ENCODE results near the gene PRLR. TPM values are rescaled to one million over a fixed set of nuclear protein-coding genes. Genes with fewer than 3 reads are reported as not detected.

The PRLR gene
- total and polyA plus RNA-seq, 2 experiments from 2014 or later: 0.31 to 2.2 TPM

DNA sequence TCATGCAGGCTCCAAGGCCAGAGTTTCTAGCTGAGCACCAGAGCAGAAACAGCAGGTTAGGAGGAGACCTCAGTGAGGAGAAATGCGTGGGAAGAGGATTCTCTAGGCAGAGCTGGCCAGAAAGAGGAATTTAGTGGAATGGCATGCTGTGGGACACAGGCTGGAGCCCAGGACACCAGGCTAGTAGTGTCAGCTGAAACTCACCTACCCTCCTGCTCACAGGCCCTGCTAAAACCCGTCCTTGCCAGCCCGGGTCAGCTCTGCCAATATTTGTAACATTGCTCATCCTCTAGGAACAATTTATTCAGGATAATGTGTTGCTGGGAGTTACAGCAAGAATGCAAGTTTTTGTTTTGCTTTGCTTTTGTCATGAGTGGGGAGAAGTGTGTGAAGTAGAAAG lies 142.3 kb downstream of the PRLR start:
- Histone ChIP-seq H3K27me3 (ENCODE audit: insufficient read depth) (no peaks in the 10 kb centered on the region), H3K27ac (ENCODE audit: low read depth) (no peak overlapping the region), H3K4me2 (no peak overlapping the region), H3K36me3 (ENCODE audit: insufficient read depth) (no peaks in the 10 kb centered on the region), H3K4me1 (ENCODE audit: insufficient read depth) (peaks cover 11% of the 10 kb centered on the region; the same call in 1 of the 2 replicates), H4K20me1 (replicated peaks; ENCODE audit: insufficient read depth) (no peaks in the 10 kb centered on the region), H3K9me2 (ENCODE audit: insufficient read depth) (peaks cover 6% of the 10 kb centered on the region; the same call in 1 of the 2 replicates), H3K4me3 (no peak overlapping the region), H3K79me2 (replicated peaks; ENCODE audit: insufficient read depth) (no peaks in the 10 kb centered on the region), H2AFZ (peak overlapping the region; percentile 28; the same call in 1 of the 2 replicates), H3F3A (replicated peaks; ENCODE audit: low read depth) (no peaks in the 10 kb centered on the region)
- Mint-ChIP-seq H3K27ac (no peak overlapping the region), H3K4me1 (peaks cover 8% of the 10 kb centered on the region), H3K27me3 (ENCODE audit: insufficient read depth, low read depth, poor library complexity) (peaks cover 6% of the 10 kb centered on the region), H3K9me3 (no peaks in the 10 kb centered on the region; the same call in 2 of the 3 replicates), H3K4me3 (no peak overlapping the region), H3K36me3 (ENCODE audit: low read depth) (no peaks in the 10 kb centered on the region)
- DNase-seq (ENCODE audit: low spot score): no peak
- no peak for ATAC-seq
- TF ChIP-seq NANOG (IDR thresholded peaks at IDR 0.05; ENCODE audit: borderline replicate concordance) (no peak), ZNF114 (CRISPR knock-in tag; IDR thresholded peaks at IDR 0.05) (no peak), JUNB (IDR thresholded peaks at IDR 0.05; ENCODE audit: unreplicated experiment) (no peak), CREB1 (CRISPR knock-in tag; IDR thresholded peaks at IDR 0.05; ENCODE audit: low read depth) (no peak), POLR2AphosphoS5 (IDR thresholded peaks at IDR 0.05; ENCODE audit: low read depth) (no peak), EZH2 (IDR thresholded peaks at IDR 0.05; ENCODE audit: low read depth, unreplicated experiment) (no peak), ZNF331 (CRISPR knock-in tag; IDR thresholded peaks at IDR 0.05; ENCODE audit: low read depth) (no peak), EZH2phosphoT487 (IDR thresholded peaks at IDR 0.05; ENCODE audit: unreplicated experiment) (no peak), STAT1 (IDR thresholded peaks at IDR 0.05; ENCODE audit: unreplicated experiment) (no peak)
- TF ChIP-seq, protein P1, sequence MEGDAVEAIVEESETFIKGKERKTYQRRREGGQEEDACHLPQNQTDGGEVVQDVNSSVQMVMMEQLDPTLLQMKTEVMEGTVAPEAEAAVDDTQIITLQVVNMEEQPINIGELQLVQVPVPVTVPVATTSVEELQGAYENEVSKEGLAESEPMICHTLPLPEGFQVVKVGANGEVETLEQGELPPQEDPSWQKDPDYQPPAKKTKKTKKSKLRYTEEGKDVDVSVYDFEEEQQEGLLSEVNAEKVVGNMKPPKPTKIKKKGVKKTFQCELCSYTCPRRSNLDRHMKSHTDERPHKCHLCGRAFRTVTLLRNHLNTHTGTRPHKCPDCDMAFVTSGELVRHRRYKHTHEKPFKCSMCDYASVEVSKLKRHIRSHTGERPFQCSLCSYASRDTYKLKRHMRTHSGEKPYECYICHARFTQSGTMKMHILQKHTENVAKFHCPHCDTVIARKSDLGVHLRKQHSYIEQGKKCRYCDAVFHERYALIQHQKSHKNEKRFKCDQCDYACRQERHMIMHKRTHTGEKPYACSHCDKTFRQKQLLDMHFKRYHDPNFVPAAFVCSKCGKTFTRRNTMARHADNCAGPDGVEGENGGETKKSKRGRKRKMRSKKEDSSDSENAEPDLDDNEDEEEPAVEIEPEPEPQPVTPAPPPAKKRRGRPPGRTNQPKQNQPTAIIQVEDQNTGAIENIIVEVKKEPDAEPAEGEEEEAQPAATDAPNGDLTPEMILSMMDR (conservative IDR thresholded peaks at IDR 0.05; ENCODE audit: low read depth in 2 of 2): no peak
- TF ChIP-seq, protein P2, sequence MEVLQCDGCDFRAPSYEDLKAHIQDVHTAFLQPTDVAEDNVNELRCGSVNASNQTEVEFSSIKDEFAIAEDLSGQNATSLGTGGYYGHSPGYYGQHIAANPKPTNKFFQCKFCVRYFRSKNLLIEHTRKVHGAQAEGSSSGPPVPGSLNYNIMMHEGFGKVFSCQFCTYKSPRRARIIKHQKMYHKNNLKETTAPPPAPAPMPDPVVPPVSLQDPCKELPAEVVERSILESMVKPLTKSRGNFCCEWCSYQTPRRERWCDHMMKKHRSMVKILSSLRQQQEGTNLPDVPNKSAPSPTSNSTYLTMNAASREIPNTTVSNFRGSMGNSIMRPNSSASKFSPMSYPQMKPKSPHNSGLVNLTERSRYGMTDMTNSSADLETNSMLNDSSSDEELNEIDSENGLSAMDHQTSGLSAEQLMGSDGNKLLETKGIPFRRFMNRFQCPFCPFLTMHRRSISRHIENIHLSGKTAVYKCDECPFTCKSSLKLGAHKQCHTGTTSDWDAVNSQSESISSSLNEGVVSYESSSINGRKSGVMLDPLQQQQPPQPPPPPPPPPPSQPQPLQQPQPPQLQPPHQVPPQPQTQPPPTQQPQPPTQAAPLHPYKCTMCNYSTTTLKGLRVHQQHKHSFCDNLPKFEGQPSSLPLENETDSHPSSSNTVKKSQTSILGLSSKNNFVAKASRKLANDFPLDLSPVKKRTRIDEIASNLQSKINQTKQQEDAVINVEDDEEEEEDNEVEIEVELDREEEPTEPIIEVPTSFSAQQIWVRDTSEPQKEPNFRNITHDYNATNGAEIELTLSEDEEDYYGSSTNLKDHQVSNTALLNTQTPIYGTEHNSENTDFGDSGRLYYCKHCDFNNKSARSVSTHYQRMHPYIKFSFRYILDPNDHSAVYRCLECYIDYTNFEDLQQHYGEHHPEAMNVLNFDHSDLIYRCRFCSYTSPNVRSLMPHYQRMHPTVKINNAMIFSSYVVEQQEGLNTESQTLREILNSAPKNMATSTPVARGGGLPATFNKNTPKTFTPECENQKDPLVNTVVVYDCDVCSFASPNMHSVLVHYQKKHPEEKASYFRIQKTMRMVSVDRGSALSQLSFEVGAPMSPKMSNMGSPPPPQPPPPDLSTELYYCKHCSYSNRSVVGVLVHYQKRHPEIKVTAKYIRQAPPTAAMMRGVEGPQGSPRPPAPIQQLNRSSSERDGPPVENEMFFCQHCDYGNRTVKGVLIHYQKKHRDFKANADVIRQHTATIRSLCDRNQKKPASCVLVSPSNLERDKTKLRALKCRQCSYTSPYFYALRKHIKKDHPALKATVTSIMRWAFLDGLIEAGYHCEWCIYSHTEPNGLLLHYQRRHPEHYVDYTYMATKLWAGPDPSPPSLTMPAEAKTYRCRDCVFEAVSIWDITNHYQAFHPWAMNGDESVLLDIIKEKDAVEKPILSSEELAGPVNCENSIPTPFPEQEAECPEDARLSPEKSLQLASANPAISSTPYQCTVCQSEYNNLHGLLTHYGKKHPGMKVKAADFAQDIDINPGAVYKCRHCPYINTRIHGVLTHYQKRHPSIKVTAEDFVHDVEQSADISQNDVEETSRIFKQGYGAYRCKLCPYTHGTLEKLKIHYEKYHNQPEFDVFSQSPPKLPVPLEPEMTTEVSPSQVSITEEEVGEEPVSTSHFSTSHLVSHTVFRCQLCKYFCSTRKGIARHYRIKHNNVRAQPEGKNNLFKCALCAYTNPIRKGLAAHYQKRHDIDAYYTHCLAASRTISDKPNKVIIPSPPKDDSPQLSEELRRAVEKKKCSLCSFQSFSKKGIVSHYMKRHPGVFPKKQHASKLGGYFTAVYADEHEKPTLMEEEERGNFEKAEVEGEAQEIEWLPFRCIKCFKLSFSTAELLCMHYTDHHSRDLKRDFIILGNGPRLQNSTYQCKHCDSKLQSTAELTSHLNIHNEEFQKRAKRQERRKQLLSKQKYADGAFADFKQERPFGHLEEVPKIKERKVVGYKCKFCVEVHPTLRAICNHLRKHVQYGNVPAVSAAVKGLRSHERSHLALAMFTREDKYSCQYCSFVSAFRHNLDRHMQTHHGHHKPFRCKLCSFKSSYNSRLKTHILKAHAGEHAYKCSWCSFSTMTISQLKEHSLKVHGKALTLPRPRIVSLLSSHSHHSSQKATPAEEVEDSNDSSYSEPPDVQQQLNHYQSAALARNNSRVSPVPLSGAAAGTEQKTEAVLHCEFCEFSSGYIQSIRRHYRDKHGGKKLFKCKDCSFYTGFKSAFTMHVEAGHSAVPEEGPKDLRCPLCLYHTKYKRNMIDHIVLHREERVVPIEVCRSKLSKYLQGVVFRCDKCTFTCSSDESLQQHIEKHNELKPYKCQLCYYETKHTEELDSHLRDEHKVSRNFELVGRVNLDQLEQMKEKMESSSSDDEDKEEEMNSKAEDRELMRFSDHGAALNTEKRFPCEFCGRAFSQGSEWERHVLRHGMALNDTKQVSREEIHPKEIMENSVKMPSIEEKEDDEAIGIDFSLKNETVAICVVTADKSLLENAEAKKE (CRISPR knock-in tag; IDR thresholded peaks at IDR 0.05): no peak
- TF ChIP-seq, protein P3, sequence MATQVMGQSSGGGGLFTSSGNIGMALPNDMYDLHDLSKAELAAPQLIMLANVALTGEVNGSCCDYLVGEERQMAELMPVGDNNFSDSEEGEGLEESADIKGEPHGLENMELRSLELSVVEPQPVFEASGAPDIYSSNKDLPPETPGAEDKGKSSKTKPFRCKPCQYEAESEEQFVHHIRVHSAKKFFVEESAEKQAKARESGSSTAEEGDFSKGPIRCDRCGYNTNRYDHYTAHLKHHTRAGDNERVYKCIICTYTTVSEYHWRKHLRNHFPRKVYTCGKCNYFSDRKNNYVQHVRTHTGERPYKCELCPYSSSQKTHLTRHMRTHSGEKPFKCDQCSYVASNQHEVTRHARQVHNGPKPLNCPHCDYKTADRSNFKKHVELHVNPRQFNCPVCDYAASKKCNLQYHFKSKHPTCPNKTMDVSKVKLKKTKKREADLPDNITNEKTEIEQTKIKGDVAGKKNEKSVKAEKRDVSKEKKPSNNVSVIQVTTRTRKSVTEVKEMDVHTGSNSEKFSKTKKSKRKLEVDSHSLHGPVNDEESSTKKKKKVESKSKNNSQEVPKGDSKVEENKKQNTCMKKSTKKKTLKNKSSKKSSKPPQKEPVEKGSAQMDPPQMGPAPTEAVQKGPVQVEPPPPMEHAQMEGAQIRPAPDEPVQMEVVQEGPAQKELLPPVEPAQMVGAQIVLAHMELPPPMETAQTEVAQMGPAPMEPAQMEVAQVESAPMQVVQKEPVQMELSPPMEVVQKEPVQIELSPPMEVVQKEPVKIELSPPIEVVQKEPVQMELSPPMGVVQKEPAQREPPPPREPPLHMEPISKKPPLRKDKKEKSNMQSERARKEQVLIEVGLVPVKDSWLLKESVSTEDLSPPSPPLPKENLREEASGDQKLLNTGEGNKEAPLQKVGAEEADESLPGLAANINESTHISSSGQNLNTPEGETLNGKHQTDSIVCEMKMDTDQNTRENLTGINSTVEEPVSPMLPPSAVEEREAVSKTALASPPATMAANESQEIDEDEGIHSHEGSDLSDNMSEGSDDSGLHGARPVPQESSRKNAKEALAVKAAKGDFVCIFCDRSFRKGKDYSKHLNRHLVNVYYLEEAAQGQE (IDR thresholded peaks at IDR 0.05; ENCODE audit: unreplicated experiment): no peak
- TF ChIP-seq, protein P4, sequence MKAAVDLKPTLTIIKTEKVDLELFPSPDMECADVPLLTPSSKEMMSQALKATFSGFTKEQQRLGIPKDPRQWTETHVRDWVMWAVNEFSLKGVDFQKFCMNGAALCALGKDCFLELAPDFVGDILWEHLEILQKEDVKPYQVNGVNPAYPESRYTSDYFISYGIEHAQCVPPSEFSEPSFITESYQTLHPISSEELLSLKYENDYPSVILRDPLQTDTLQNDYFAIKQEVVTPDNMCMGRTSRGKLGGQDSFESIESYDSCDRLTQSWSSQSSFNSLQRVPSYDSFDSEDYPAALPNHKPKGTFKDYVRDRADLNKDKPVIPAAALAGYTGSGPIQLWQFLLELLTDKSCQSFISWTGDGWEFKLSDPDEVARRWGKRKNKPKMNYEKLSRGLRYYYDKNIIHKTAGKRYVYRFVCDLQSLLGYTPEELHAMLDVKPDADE (IDR thresholded peaks at IDR 0.05): no peak
